CD4-positive, alpha-beta T cell (primary cell): ENCODE data around the gene SORCS2. TPM values are rescaled to one million over a fixed set of nuclear protein-coding genes. Genes with fewer than 3 reads are reported as not detected.

ENCODE experiments used
- ATAC-seq: fragments of 200-7000 bp; cut with Tn5 transposase; one replicate; pipeline ENCODE4 v1.10.0; 2022; ENCODE audit warnings: mild to moderate bottlenecking; ENCODE audit not compliant: poor library complexity
- CTCF ChIA-PET: fragments of 350-600 bp; sonication (Branson Sonifier 250); formaldehyde crosslinking; loops from one replicate; lab custom pipeline; 2021; ENCODE audit warnings: antibody characterized with exemption, inconsistent platforms; lab: Charles Lee
- POLR2A ChIA-PET: fragments of 350-600 bp; sonication (Branson Sonifier 250); formaldehyde crosslinking; loops from one replicate; lab custom pipeline; 2021; ENCODE audit warnings: antibody characterized with exemption, inconsistent platforms; lab: Charles Lee
- DNase-seq, 14 experiments: peaks; one replicate each; pipeline ENCODE4 v3.0.0-alpha.2; 2013 to 2020; ENCODE audit warnings: mixed read lengths in 2 of 14
- H3K27ac ChIP-seq, 2 donors: one replicate each; pipeline versions ENCODE4 v1.5.1 to v1.7.0; 2013; ENCODE audit warnings: low read length in 2 of 2, low read depth in 1 of 2, mild to moderate bottlenecking in 1 of 2
- H3K27me3 ChIP-seq, 2 experiments: 1 replicate in 1 of 2; 2 replicates in 1 of 2; pipeline versions ENCODE4 v1.6.1 to v1.7.0; 2013; ENCODE audit warnings: low read length in 2 of 2, control low read depth in 1 of 2, mild to moderate bottlenecking in 1 of 2, moderate library complexity in 1 of 2; ENCODE audit not compliant: insufficient read depth in 2 of 2, control insufficient read depth in 1 of 2
- H3K36me3 ChIP-seq: one replicate; pipeline ENCODE4 v1.6.1; 2013; ENCODE audit warnings: low read length, control low read depth; ENCODE audit not compliant: insufficient read depth
- H3K4me1 ChIP-seq: one replicate; pipeline ENCODE4 v1.6.1; 2013; ENCODE audit warnings: low read length, control low read depth; ENCODE audit not compliant: insufficient read depth
- H3K4me3 ChIP-seq: one replicate; pipeline ENCODE4 v1.5.1; 2013; ENCODE audit warnings: mild to moderate bottlenecking, low read length, moderate library complexity
- H3K9me3 ChIP-seq, 2 experiments: 1 replicate in 1 of 2; 2 replicates in 1 of 2; pipeline versions ENCODE4 v1.6.1 to v1.7.0; 2013; ENCODE audit warnings: low read length in 2 of 2, mild to moderate bottlenecking in 2 of 2, control low read depth in 1 of 2, moderate library complexity in 1 of 2; ENCODE audit not compliant: control insufficient read depth in 1 of 2, insufficient read depth in 1 of 2
- H3K27ac Mint-ChIP-seq: one replicate; pipeline ENCODE4 v1.8.0; 2020; ENCODE audit warnings: mixed read lengths
- H3K27me3 Mint-ChIP-seq: one replicate; pipeline ENCODE4 v1.8.0; 2021; ENCODE audit warnings: mixed read lengths
- H3K36me3 Mint-ChIP-seq: one replicate; pipeline ENCODE4 v1.8.0; 2021; ENCODE audit warnings: low read depth, mixed read lengths
- H3K4me1 Mint-ChIP-seq: one replicate; pipeline ENCODE4 v1.8.0; 2021; ENCODE audit warnings: low read depth, mixed read lengths
- H3K4me3 Mint-ChIP-seq: one replicate; pipeline ENCODE4 v1.8.0; 2020; ENCODE audit warnings: mild to moderate bottlenecking, mixed read lengths
- H3K9me3 Mint-ChIP-seq: one replicate; pipeline ENCODE4 v1.8.0; 2020; ENCODE audit warnings: mixed read lengths
- CTCF ChIP-seq: fragments of 200-600 bp; IDR thresholded peaks from one replicate; pipeline ENCODE4 v1.8.0; 2022; ENCODE audit warnings: antibody characterized with exemption, mild to moderate bottlenecking
- intact Hi-C, 2 experiments: fragments of 100-400 bp; cut with DNase I in 1 of 2; cut with micrococcal nuclease in 1 of 2; formaldehyde crosslinking; loops; one replicate each; pipeline versions ENCODE4 v1.15.1 to v1.9.0; 2023 to 2025; cut with DNase I, micrococcal nuclease
- total RNA-seq, 174 experiments: library from RNA in 2 of 174; stranded (reverse) in 2 of 174; gene quantifications; one replicate each; pipeline ENCODE4 v1.2.3 and lab custom pipeline; 2021 to 2026

Gene SORCS2
- total RNA-seq, 2 experiments from 2014 or later, result not detected

GRCh38 chr4:7390336-7390735 is 198.0 kb downstream of the SORCS2 start:
- no peak overlapping the region for H3K4me3 Mint-ChIP-seq
- no peaks in the 10 kb centered on the region for H3K4me1 Mint-ChIP-seq
- ChIA-PET POLR2A (no interaction called here), CTCF (no interaction called here)
- Histone ChIP-seq H3K27me3 (peaks cover 2 to 4% of the 10 kb centered on the region in 2 experiments), H3K27ac (no peak overlapping the region), H3K36me3 (no peaks in the 10 kb centered on the region), H3K9me3 (peaks cover 0 to 13% of the 10 kb centered on the region in 2 experiments), H3K4me3 (no peak overlapping the region), H3K4me1 (no peaks in the 10 kb centered on the region)
- no peaks in the 10 kb centered on the region for H3K36me3 Mint-ChIP-seq
- intact Hi-C loops, result no loop called here
- no peak overlapping the region for H3K27ac Mint-ChIP-seq
- H3K9me3 Mint-ChIP-seq, result no peaks in the 10 kb centered on the region
- TF ChIP-seq CTCF, result no peak
- no peak for DNase-seq
- no peak for ATAC-seq
- H3K27me3 Mint-ChIP-seq, result no peaks in the 10 kb centered on the region

- intact Hi-C loops, result no loop called here
- Histone ChIP-seq H3K36me3 (no peaks in the 10 kb centered on the region), H3K4me3 (no peak overlapping the region), H3K4me1 (no peaks in the 10 kb centered on the region), H3K9me3 (peaks cover 0 to 9% of the 10 kb centered on the region in 2 experiments), H3K27ac (no peak overlapping the region), H3K27me3 (peaks cover 2 to 4% of the 10 kb centered on the region in 2 experiments)
- ATAC-seq, result no peak
- no peaks in the 10 kb centered on the region for H3K9me3 Mint-ChIP-seq
- ChIA-PET CTCF (no interaction called here), POLR2A (no interaction called here)
- H3K27me3 Mint-ChIP-seq, result no peaks in the 10 kb centered on the region
- H3K36me3 Mint-ChIP-seq, result no peaks in the 10 kb centered on the region
- no peak for DNase-seq
- H3K27ac Mint-ChIP-seq, result no peak overlapping the region
- H3K4me1 Mint-ChIP-seq, result no peaks in the 10 kb centered on the region
- TF ChIP-seq CTCF, result no peak
- H3K4me3 Mint-ChIP-seq, result no peak overlapping the region
These were observed 198.7 kb downstream of the SORCS2 start for GRCh38 chr4:7390906-7391636.

GRCh38 chr4:7391637-7392437 is 199.5 kb downstream of the SORCS2 start:
- Histone ChIP-seq H3K27me3 (peaks cover 2 to 4% of the 10 kb centered on the region in 2 experiments), H3K27ac (no peak overlapping the region), H3K36me3 (no peaks in the 10 kb centered on the region), H3K9me3 (peaks cover 0 to 9% of the 10 kb centered on the region in 2 experiments), H3K4me3 (no peak overlapping the region), H3K4me1 (no peaks in the 10 kb centered on the region)
- CTCF ChIA-PET, result no interaction called here
- no peaks in the 10 kb centered on the region for H3K9me3 Mint-ChIP-seq
- H3K36me3 Mint-ChIP-seq, result no peaks in the 10 kb centered on the region
- no peak for ATAC-seq
- no peaks in the 10 kb centered on the region for H3K4me1 Mint-ChIP-seq
- H3K27ac Mint-ChIP-seq, result no peak overlapping the region
- no peak for DNase-seq
- no peak overlapping the region for H3K4me3 Mint-ChIP-seq
- intact Hi-C loops, result no loop called here
- POLR2A ChIA-PET, result no interaction called here
- no peak for TF ChIP-seq CTCF
- H3K27me3 Mint-ChIP-seq, result no peaks in the 10 kb centered on the region
